ENCODE data around the gene CFAP161.

CFAP161 gene

GRCh38 chr15:81117136-81117535 lies 16.9 kb upstream of the CFAP161 start:
- H3K9me3 ChIP-seq (ENCODE audit: control insufficient read depth, insufficient read depth, low read depth, low read length) = no peaks in the 10 kb centered on the region
- no peak overlapping the region for H3K4me3 ChIP-seq (ENCODE audit: low read depth, low read length)
- H3K36me3 ChIP-seq (ENCODE audit: control insufficient read depth in 2 of 2, insufficient read depth in 1 of 2, low read length in 2 of 2) = no peaks in the 10 kb centered on the region
- no peak for TF ChIP-seq ZNF404 (tag by site-specific recombination; IDR thresholded peaks at IDR 0.05)
- no peak for TF ChIP-seq ZNF580 (tag by site-specific recombination; IDR thresholded peaks at IDR 0.05)
- TF ChIP-seq ZNF501 (tag by site-specific recombination; IDR thresholded peaks at IDR 0.05) = no peak
- no peak for TF ChIP-seq ZBTB17 (tag by site-specific recombination; IDR thresholded peaks at IDR 0.05)
- TF ChIP-seq ZNF521 (tag by site-specific recombination; IDR thresholded peaks at IDR 0.05) = no peak
- TF ChIP-seq PRDM4 (tag by site-specific recombination; IDR thresholded peaks at IDR 0.05) = no peak
- TF ChIP-seq ZBTB49 (tag by site-specific recombination; IDR thresholded peaks at IDR 0.05; ENCODE audit: low read depth) = no peak
- no peak for TF ChIP-seq ZNF596 (tag by site-specific recombination; IDR thresholded peaks at IDR 0.05)
- TF ChIP-seq ZNF362 (tag by site-specific recombination; IDR thresholded peaks at IDR 0.05) = no peak
- TF ChIP-seq ZNF785 (tag by site-specific recombination; IDR thresholded peaks at IDR 0.05) = no peak
- TF ChIP-seq ZNF621 (tag by site-specific recombination; IDR thresholded peaks at IDR 0.05) = no peak
- no peak for TF ChIP-seq ZNF513 (tag by site-specific recombination; IDR thresholded peaks at IDR 0.05)
- TF ChIP-seq GLI2 (tag by site-specific recombination; IDR thresholded peaks at IDR 0.05; ENCODE audit: borderline replicate concordance, low read depth) = no peak
- no peak overlapping the region for H3K27ac ChIP-seq (ENCODE audit: extremely low read depth, low read depth, low read length)
- ChIA-PET CTCF (interaction anchor here (0.7 to 19.9 kb wide), 6 partner anchors 8 to 147 kb away, joined by 3 to 530 read pairs (median 4); no protein-coding TSS in a partner anchor), POLR2A (no interaction called here)
- peaks cover 13% of the 10 kb centered on the region for H3K4me1 ChIP-seq (ENCODE audit: control insufficient read depth, insufficient read depth, low read length)

GRCh38 chr15:81117581-81117980 lies 16.5 kb upstream of the CFAP161 start:
- no peak for TF ChIP-seq MYNN (tag by site-specific recombination; IDR thresholded peaks at IDR 0.05; ENCODE audit: borderline replicate concordance)
- peak; percentile 98 for TF ChIP-seq ZNF513 (tag by site-specific recombination; IDR thresholded peaks at IDR 0.05)
- Histone ChIP-seq H3K27ac (ENCODE audit: extremely low read depth, low read depth, low read length) (no peak overlapping the region), H3K9me3 (ENCODE audit: control insufficient read depth, insufficient read depth, low read depth, low read length) (no peaks in the 10 kb centered on the region), H3K36me3 (ENCODE audit: control insufficient read depth in 2 of 2, insufficient read depth in 1 of 2, low read length in 2 of 2) (no peaks in the 10 kb centered on the region), H3K4me1 (ENCODE audit: control insufficient read depth, insufficient read depth, low read length) (peaks cover 13% of the 10 kb centered on the region), H3K4me3 (ENCODE audit: low read depth, low read length) (no peak overlapping the region)
- ChIA-PET CTCF (interaction anchor here (0.7 to 19.9 kb wide), 5 partner anchors 9 to 146 kb away, joined by 3 to 530 read pairs (median 3); no protein-coding TSS in a partner anchor), POLR2A (no interaction called here)

Data from HEK293 (cell line).